HEK293 (cell line): ENCODE data around the gene FZR1.

Source experiments
- CTCF ChIA-PET: fragments of 350-600 bp; formaldehyde crosslinking; extraction: SDS; loops from one replicate; lab custom pipeline; 2021; ENCODE audit warnings: antibody characterized with exemption; lab: Yijun Ruan, JAX
- POLR2A ChIA-PET: fragments of 300-600 bp; formaldehyde crosslinking; extraction: SDS; loops from one replicate; lab custom pipeline; 2020; ENCODE audit warnings: antibody characterized with exemption, inconsistent platforms; lab: Yijun Ruan, JAX
- H3K27ac ChIP-seq: fragments of 200-500 bp; sonication (Bioruptor generic); 2 replicates; pipeline ENCODE4 v1.5.1; 2014; ENCODE audit warnings: low read depth, low read length, control low read depth, inconsistent platforms; ENCODE audit errors: extremely low read depth
- H3K36me3 ChIP-seq, 2 experiments: fragments of 200-500 bp in 1 of 2; sonication (Bioruptor generic) in 1 of 2; 1 replicate in 1 of 2; 2 replicates in 1 of 2; pipeline ENCODE4 v1.5.1; 2014 to 2017; ENCODE audit warnings: inconsistent platforms in 2 of 2, low read length in 2 of 2; ENCODE audit not compliant: control insufficient read depth in 2 of 2, insufficient read depth in 1 of 2
- H3K4me1 ChIP-seq: fragments of 200-500 bp; sonication (Bioruptor generic); 2 replicates; pipeline ENCODE4 v1.5.1; 2014; ENCODE audit warnings: mild to moderate bottlenecking, low read length, inconsistent platforms; ENCODE audit not compliant: control insufficient read depth, insufficient read depth
- H3K4me3 ChIP-seq: 2 replicates; pipeline ENCODE4 v1.5.1; 2011; ENCODE audit warnings: low read depth, mild to moderate bottlenecking, control low read depth, low read length, moderate library complexity
- H3K9me3 ChIP-seq: fragments of 200-500 bp; sonication (Bioruptor generic); 2 replicates; pipeline ENCODE4 v1.5.1; 2014; ENCODE audit warnings: low read depth, low read length, inconsistent platforms; ENCODE audit not compliant: control insufficient read depth, insufficient read depth
- GLIS2 ChIP-seq: fragments of 450-650 bp; formaldehyde crosslinking; IDR thresholded peaks from 2 replicates; pipeline ENCODE4 v1.5.1; 2016; ENCODE audit warnings: missing biosample characterization, missing genetic modification characterization
- KLF8 ChIP-seq: fragments of 450-650 bp; formaldehyde crosslinking; IDR thresholded peaks from 2 replicates; pipeline ENCODE4 v1.5.1; 2016; ENCODE audit warnings: missing biosample characterization, missing genetic modification characterization
- MYNN ChIP-seq: fragments of 450-650 bp; formaldehyde crosslinking; IDR thresholded peaks from 2 replicates; pipeline ENCODE4 v1.5.1; 2016; ENCODE audit warnings: missing biosample characterization, missing genetic modification characterization, borderline replicate concordance
- SP3 ChIP-seq: fragments of 450-650 bp; formaldehyde crosslinking; IDR thresholded peaks from 2 replicates; pipeline ENCODE4 v1.5.1; 2016; ENCODE audit warnings: missing biosample characterization, missing genetic modification characterization
- TRIM28 ChIP-seq: IDR thresholded peaks from 2 replicates; pipeline ENCODE4 v1.6.1; 2011; ENCODE audit warnings: low read length, control low read depth, borderline replicate concordance
- YY2 ChIP-seq: fragments of 450-650 bp; formaldehyde crosslinking; IDR thresholded peaks from 2 replicates; pipeline ENCODE4 v1.5.1; 2016; ENCODE audit warnings: missing biosample characterization, missing genetic modification characterization
- ZBTB10 ChIP-seq: fragments of 450-650 bp; formaldehyde crosslinking; IDR thresholded peaks from 2 replicates; pipeline ENCODE4 v1.5.1; 2016; ENCODE audit warnings: missing biosample characterization, missing genetic modification characterization
- ZNF121 ChIP-seq: fragments of 450-650 bp; formaldehyde crosslinking; IDR thresholded peaks from 2 replicates; pipeline ENCODE4 v1.5.1; 2016; ENCODE audit warnings: missing biosample characterization, missing genetic modification characterization
- ZNF140 ChIP-seq: fragments of 450-650 bp; formaldehyde crosslinking; IDR thresholded peaks from 2 replicates; pipeline ENCODE4 v1.5.1; 2016; ENCODE audit warnings: missing biosample characterization, missing genetic modification characterization
- ZNF214 ChIP-seq: fragments of 450-650 bp; formaldehyde crosslinking; IDR thresholded peaks from 2 replicates; pipeline ENCODE4 v1.5.1; 2017; ENCODE audit warnings: missing biosample characterization, mild to moderate bottlenecking, missing genetic modification characterization, borderline replicate concordance
- ZNF223 ChIP-seq: fragments of 450-650 bp; formaldehyde crosslinking; IDR thresholded peaks from 2 replicates; pipeline ENCODE4 v1.5.1; 2016; ENCODE audit warnings: missing biosample characterization, missing genetic modification characterization
- ZNF24 ChIP-seq: fragments of 450-650 bp; formaldehyde crosslinking; IDR thresholded peaks from 2 replicates; pipeline ENCODE4 v1.5.1; 2016; ENCODE audit warnings: missing biosample characterization, missing genetic modification characterization
- ZNF274 ChIP-seq, 2 experiments: fragments of 200-500 bp in 1 of 2; fragments of 450-650 bp in 1 of 2; sonication (Bioruptor generic) in 1 of 2; formaldehyde crosslinking in 1 of 2; IDR thresholded peaks; 2 replicates each; pipeline versions ENCODE4 v1.5.1 to v1.6.1; 2014 to 2016; ENCODE audit warnings: borderline replicate concordance in 1 of 2, inconsistent platforms in 1 of 2, low read length in 1 of 2, missing biosample characterization in 1 of 2, missing genetic modification characterization in 1 of 2
- ZNF366 ChIP-seq: fragments of 450-650 bp; formaldehyde crosslinking; conservative IDR thresholded peaks from 2 replicates; pipeline ENCODE4 v1.5.1; 2016; ENCODE audit warnings: missing biosample characterization, missing genetic modification characterization
- ZNF514 ChIP-seq: fragments of 450-650 bp; formaldehyde crosslinking; IDR thresholded peaks from 2 replicates; pipeline ENCODE4 v1.5.1; 2016; ENCODE audit warnings: missing biosample characterization, missing genetic modification characterization
- ZNF600 ChIP-seq: fragments of 450-650 bp; formaldehyde crosslinking; IDR thresholded peaks from 2 replicates; pipeline ENCODE4 v1.5.1; 2016; ENCODE audit warnings: missing biosample characterization, missing genetic modification characterization
- ZNF623 ChIP-seq: fragments of 450-650 bp; formaldehyde crosslinking; IDR thresholded peaks from 2 replicates; pipeline ENCODE4 v1.5.1; 2016; ENCODE audit warnings: missing biosample characterization, missing genetic modification characterization
- ZNF664 ChIP-seq: fragments of 450-650 bp; formaldehyde crosslinking; IDR thresholded peaks from 2 replicates; pipeline ENCODE4 v1.5.1; 2016; ENCODE audit warnings: missing biosample characterization, missing genetic modification characterization
- ZNF707 ChIP-seq: fragments of 450-650 bp; formaldehyde crosslinking; IDR thresholded peaks from 2 replicates; pipeline ENCODE4 v1.5.1; 2016; ENCODE audit warnings: missing biosample characterization, missing genetic modification characterization
- ZNF747 ChIP-seq: fragments of 450-650 bp; formaldehyde crosslinking; IDR thresholded peaks from 2 replicates; pipeline ENCODE4 v1.5.1; 2016; ENCODE audit warnings: missing biosample characterization, missing genetic modification characterization
- TF ChIP-seq, protein P1 (sequence below): fragments of 450-650 bp; formaldehyde crosslinking; IDR thresholded peaks from 2 replicates; pipeline ENCODE4; 2016; ENCODE audit warnings: missing biosample characterization, missing genetic modification characterization

FZR1 gene

GRCh38 chr19:3533563-3534216 is 27.6 kb downstream of the FZR1 start:
- Histone ChIP-seq H3K36me3 (peaks cover 0 to 71% of the 10 kb centered on the region in 2 experiments; a peak in 2 of 3 replicates), H3K27ac (no peak overlapping the region), H3K9me3 (no peaks in the 10 kb centered on the region), H3K4me1 (no peaks in the 10 kb centered on the region), H3K4me3 (no peak overlapping the region)
- ChIA-PET CTCF (interaction anchor here (0.6 kb wide), 2 partner anchors 11 to 30 kb away, joined by 3 to 4 read pairs; no protein-coding TSS in a partner anchor), POLR2A (interaction anchor here (0.5 kb wide), 1 partner anchor 46 kb away, joined by 5 read pairs; no protein-coding TSS in a partner anchor)
- TF ChIP-seq ZNF600 (tag by site-specific recombination) (0 out of 2 replicates have a peak, but pooled peaks have one; percentile 5), SP3 (tag by site-specific recombination) (no peak), ZNF121 (tag by site-specific recombination) (peak; percentile 90), ZNF664 (peak; percentile 67; the same call in 1 of the 2 replicates)

DNA sequence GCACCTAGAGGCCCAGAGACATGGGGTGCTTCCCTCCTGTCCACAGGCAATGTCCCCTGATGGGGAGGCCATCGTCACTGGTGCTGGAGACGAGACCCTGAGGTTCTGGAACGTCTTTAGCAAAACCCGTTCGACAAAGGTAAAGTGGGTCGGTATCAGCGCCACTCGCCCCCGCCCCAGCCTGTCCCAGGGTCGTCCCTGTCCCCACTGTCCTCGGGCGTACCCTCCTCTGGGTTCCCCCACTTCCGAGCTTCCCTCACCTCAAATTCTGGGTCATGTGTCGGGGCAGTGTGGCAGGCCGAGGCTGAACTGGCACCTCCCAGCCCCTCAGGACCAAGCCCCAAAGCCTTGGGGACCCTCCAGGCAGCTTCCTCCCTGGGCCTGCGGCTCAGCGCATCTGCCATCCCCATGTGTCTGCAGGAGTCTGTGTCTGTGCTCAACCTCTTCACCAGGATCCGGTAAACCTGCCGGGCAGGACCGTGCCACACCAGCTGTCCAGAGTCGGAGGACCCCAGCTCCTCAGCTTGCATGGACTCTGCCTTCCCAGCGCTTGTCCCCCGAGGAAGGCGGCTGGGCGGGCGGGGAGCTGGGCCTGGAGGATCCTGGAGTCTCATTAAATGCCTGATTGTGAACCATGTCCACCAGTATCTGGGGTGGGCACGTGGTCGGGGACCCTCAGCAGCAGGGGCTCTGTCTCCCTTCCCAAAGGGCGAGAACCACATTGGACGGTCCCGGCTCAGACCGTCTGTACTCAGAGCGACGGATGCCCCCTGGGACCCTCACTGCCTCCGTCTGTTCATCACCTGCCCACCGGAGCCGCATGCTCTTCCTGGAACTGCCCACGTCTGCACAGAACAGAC is 28.5 kb downstream of the FZR1 start:
- peaks cover 0 to 71% of the 10 kb centered on the region in 2 experiments; a peak in 2 of 3 replicates for H3K36me3 ChIP-seq
- no peak overlapping the region for H3K27ac ChIP-seq
- H3K4me3 ChIP-seq, result no peak overlapping the region
- no peaks in the 10 kb centered on the region for H3K9me3 ChIP-seq
- CTCF ChIA-PET, result no interaction called here
- TF ChIP-seq ZNF514 (no peak), ZBTB10 (tag by site-specific recombination) (no peak), ZNF140 (tag by site-specific recombination) (no peak), GLIS2 (tag by site-specific recombination) (no peak), ZNF24 (tag by site-specific recombination) (no peak), ZNF707 (tag by site-specific recombination) (no peak)
- TF ChIP-seq, protein P1, sequence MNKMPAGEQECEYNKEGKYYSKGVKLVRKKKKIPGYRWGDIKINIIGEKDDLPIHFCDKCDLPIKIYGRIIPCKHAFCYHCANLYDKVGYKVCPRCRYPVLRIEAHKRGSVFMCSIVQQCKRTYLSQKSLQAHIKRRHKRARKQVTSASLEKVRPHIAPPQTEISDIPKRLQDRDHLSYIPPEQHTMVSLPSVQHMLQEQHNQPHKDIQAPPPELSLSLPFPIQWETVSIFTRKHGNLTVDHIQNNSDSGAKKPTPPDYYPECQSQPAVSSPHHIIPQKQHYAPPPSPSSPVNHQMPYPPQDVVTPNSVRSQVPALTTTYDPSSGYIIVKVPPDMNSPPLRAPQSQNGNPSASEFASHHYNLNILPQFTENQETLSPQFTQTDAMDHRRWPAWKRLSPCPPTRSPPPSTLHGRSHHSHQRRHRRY (tag by site-specific recombination), result no peak
- POLR2A ChIA-PET, result no interaction called here
- no peaks in the 10 kb centered on the region for H3K4me1 ChIP-seq

DNA sequence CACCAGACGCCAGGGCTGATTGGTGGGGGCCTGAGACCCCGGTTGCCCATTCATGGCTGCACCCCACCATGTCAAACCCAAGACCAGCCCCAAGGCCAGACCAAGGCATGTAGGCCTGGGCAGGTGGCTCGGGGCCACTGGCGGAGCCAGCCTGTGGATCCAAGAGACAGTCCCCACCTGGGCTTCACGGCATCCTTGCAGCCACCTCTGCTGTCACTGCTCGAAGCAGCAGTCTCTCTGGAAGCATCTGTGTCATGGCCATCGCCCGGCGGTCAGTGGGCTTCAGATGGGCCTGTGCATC is 29.1 kb downstream of the FZR1 start:
- Histone ChIP-seq H3K9me3 (no peaks in the 10 kb centered on the region), H3K4me3 (no peak overlapping the region), H3K27ac (no peak overlapping the region), H3K36me3 (peaks cover 3 to 70% of the 10 kb centered on the region in 2 experiments; a peak in 2 of 3 replicates), H3K4me1 (no peaks in the 10 kb centered on the region)
- POLR2A ChIA-PET, result no interaction called here
- CTCF ChIA-PET, result no interaction called here
- TF ChIP-seq ZNF214 (tag by site-specific recombination), result no peak
- no peak for TF ChIP-seq YY2
- TF ChIP-seq ZBTB10 (tag by site-specific recombination), result no peak
- no peak for TF ChIP-seq MYNN
- TF ChIP-seq ZNF747 (tag by site-specific recombination), result no peak
- no peak for TF ChIP-seq ZNF223
- no peak for TF ChIP-seq KLF8
- no peak for TF ChIP-seq TRIM28
- no peak for TF ChIP-seq ZNF274 (IDR thresholded peaks at IDR 0.05; ENCODE audit: low read length)
- no peak for TF ChIP-seq ZNF274 (tag by site-specific recombination; IDR thresholded peaks at IDR 0.05; ENCODE audit: borderline replicate concordance)
- no peak for TF ChIP-seq ZNF623
- TF ChIP-seq GLIS2 (tag by site-specific recombination), result no peak
- TF ChIP-seq ZNF366 (tag by site-specific recombination), result no peak
